ENCODE results near the gene SLC17A3. TPM values are rescaled to one million over a fixed set of nuclear protein-coding genes. Genes with fewer than 3 reads are reported as not detected.

The SLC17A3 gene
- total RNA-seq, 1 experiment from 2014 or later = not detected

Other genes starting within 250 kb of the SLC17A3 start
- gene SCGN, start 222.0 kb downstream of the SLC17A3 start, total RNA-seq (2014; rRNA removed; shearing (Covaris generic)) = not detected in 2 replicates
- not detected in 2 replicates for gene SLC17A4, start 119.5 kb downstream of the SLC17A3 start, total RNA-seq (2014; rRNA removed; shearing (Covaris generic))
- not detected in 2 replicates for gene SLC17A1, start 42.2 kb downstream of the SLC17A3 start, total RNA-seq (2014; rRNA removed; shearing (Covaris generic))
- not detected in 2 replicates for gene SLC17A2, start 56.4 kb upstream of the SLC17A3 start, total RNA-seq (2014; rRNA removed; shearing (Covaris generic))
- 7.0 and 7.2 TPM in 2 replicates for gene TRIM38, start 88.6 kb upstream of the SLC17A3 start, total RNA-seq (2014; rRNA removed; shearing (Covaris generic))
- gene HFE, start 213.2 kb upstream of the SLC17A3 start, total RNA-seq (2014; rRNA removed; shearing (Covaris generic)) = 2.6 and 3.5 TPM in 2 replicates

Measured in SJSA1 (cell line).